GM19468 (cell line): ENCODE results near the gene ASNSD1.
"Not testable (repeated sequence)": the region's sequence is repeated elsewhere in the genome, so short reads cannot be mapped to it uniquely, and the experiment has no call there.

Experiments used
- ATAC-seq: cut with Tn5 transposase; IDR thresholded peaks from one replicate; pipeline ENCODE4 v1.9.1; 2021; ENCODE audit warnings: mild to moderate bottlenecking, moderate library complexity, moderate number of reproducible peaks; ENCODE audit not compliant: unreplicated experiment; ENCODE audit errors: extremely low read depth

The ASNSD1 gene

GRCh38 chr2:189683348-189683747, 22.1 kb downstream of the ASNSD1 start:
- no peak for ATAC-seq

GRCh38 chr2:189684811-189685210, 23.6 kb downstream of the ASNSD1 start:
- no peak for ATAC-seq

- ATAC-seq, result no peak
Measured at GRCh38 chr2:189685540-189686229, 24.4 kb downstream of the ASNSD1 start.

DNA sequence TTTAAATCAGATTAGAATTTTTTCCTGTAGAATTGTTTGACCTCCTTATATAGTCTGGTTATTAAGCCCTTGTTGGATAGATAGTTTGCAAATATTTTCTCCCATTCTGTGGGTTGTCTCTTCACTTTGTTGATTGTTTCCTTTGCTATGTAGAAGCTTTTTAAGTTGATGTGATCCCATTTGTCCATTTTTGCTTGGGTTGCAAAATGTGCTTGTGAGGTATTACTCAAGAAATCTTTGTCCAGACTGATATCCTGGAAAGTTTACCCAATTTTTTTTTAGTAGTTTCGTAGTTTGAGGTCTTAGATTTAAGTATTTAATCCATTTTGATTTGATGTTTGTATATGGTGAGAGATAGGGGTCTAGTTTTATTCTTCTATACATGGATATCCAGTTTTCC, 26.5 kb downstream of the ASNSD1 start:
- not testable (repeated sequence) for ATAC-seq

DNA sequence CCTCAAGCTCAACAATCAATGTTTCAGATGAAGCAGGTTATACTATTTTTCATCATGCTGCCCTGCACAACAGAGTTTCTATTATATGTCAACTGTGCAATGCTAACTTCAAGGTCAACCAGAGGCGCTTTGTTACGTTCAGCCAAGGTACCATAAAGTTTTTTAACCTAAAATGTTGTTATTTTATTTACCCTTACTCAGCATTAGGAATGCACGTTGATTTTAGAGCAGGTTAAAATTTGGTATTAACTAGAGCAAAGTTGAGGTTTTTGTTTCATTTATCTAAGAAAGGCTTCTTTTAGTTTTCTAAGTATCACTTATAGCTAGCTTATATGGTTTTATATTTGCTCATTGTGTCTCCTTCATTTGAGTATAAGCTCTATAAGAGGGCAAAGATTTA, 35.0 kb downstream of the ASNSD1 start:
- no peak for ATAC-seq

GRCh38 chr2:189698020-189698887, 37.0 kb downstream of the ASNSD1 start:
- ATAC-seq, result no peak

DNA sequence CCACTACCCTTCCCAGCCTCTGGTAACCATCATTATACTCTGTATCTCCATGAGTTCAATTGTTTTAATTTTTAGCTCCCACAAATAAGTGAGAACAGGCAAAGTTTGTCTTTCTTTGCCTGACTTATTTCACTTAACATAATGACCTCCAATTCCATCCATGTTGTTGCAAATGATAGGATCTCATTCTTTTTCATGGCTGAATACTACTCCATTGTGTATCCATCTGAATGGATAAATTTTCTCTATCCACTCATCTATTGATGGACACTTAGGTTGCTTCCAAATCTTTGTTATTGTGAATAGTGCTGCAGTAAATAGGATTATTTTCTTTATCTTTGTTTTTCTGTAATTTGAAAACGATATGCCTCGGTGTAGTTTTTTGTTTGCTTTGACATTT, 39.4 kb downstream of the ASNSD1 start:
- no peak for ATAC-seq

GRCh38 chr2:189702071-189702470, 40.8 kb downstream of the ASNSD1 start:
- no peak for ATAC-seq

DNA sequence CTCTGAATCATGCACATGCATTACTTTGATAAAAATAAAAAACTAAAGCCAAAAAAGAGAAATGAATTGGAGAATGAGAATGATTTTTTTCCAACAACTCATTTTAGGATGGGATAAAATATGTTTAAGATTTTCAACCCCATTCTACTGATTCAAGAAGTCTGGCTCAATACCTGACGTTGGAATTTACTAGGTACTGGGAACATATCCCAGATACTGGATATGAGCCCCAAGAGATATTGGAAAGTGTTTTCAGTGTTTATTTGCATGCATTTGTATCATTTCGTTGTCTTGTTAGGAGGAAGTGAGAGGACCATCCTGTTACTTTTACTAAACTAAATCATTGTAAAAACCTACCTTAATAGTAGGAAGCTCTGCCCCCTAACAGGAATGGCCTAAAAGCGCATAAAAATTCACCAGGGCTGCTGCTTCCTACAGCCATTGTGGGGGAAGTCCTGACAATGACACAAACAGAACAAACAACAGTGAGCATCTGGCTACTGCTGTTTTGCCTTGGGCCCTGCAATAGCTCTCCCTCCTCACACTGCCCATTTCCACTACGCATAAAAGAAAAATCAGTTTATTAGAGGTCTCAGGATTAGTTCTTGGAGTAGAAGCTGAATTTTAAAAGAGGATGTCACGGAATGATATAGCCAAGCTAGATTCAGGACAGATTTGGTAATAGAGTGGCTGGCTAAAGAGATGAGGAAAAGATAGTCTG, 48.4 kb downstream of the ASNSD1 start:
- no peak for ATAC-seq

- ATAC-seq, result not testable (repeated sequence)
Measured at GRCh38 chr2:189717593-189717992, 56.3 kb downstream of the ASNSD1 start.

DNA sequence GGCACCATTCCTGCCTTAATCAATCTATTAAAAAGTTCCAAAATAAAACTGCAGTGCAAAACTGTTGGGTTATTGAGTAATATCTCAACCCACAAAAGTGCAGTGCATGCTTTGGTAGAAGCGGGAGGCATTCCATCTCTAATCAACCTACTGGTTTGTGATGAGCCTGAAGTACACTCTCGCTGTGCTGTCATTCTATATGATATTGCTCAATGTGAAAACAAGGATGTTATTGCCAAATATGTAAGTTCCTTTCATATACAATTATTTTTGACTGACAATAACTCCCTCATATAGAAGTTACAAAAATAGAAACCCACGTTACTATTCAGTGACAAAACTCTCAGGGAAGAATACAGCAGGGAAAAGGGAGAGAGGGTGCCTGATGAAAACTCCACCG, 58.3 kb downstream of the ASNSD1 start:
- ATAC-seq, result no peak
